H9 (cell line): ENCODE data around the gene MOV10. TPM values are rescaled to one million over a fixed set of nuclear protein-coding genes. Genes with fewer than 3 reads are reported as not detected.

Experiments used
- DNase-seq: peaks from one replicate; pipeline ENCODE4 v3.0.0-alpha.2; 2017
- H2AFZ ChIP-seq: one replicate; pipeline ENCODE4 v1.6.1; 2013; ENCODE audit warnings: mild to moderate bottlenecking, low read length, control low read depth, moderate library complexity
- H2AK5ac ChIP-seq: 2 replicates; pipeline ENCODE4 v1.6.1; 2013; ENCODE audit warnings: low read length, control low read depth, mixed read lengths; ENCODE audit not compliant: insufficient read length
- H2BK120ac ChIP-seq: one replicate; pipeline ENCODE4 v1.6.1; 2013; ENCODE audit warnings: low read depth, mild to moderate bottlenecking, low read length, control low read depth, inconsistent platforms; ENCODE audit not compliant: poor library complexity, severe bottlenecking
- H2BK12ac ChIP-seq: 2 replicates; pipeline ENCODE4 v1.6.1; 2013; ENCODE audit warnings: low read length, control low read depth, mixed read lengths, low read depth; ENCODE audit not compliant: insufficient read length
- H2BK15ac ChIP-seq: 2 replicates; pipeline ENCODE4 v1.6.1; 2013; ENCODE audit warnings: low read depth, low read length, control low read depth
- H2BK20ac ChIP-seq: one replicate; pipeline ENCODE4 v1.6.1; 2013; ENCODE audit warnings: low read depth, mild to moderate bottlenecking, low read length, control low read depth, inconsistent platforms; ENCODE audit not compliant: poor library complexity, severe bottlenecking
- H2BK5ac ChIP-seq: 2 replicates; pipeline ENCODE4 v1.6.1; 2013; ENCODE audit warnings: low read length, control low read depth, mixed read lengths; ENCODE audit not compliant: insufficient read length
- H3K14ac ChIP-seq: 2 replicates; pipeline ENCODE4 v1.6.1; 2013; ENCODE audit warnings: low read length, control low read depth; ENCODE audit not compliant: insufficient read depth
- H3K18ac ChIP-seq: 2 replicates; pipeline ENCODE4 v1.6.1; 2013; ENCODE audit warnings: low read depth, mild to moderate bottlenecking, mixed read lengths, low read length, control low read depth; ENCODE audit not compliant: insufficient read length
- H3K23ac ChIP-seq: 2 replicates; pipeline ENCODE4 v1.6.1; 2013; ENCODE audit warnings: low read length, control low read depth, mixed read lengths, low read depth; ENCODE audit not compliant: insufficient read length
- H3K23me2 ChIP-seq: 2 replicates; pipeline ENCODE4 v1.6.1; 2013; ENCODE audit warnings: low read depth, mild to moderate bottlenecking, mixed read lengths, low read length, control low read depth; ENCODE audit not compliant: insufficient read length, poor library complexity, severe bottlenecking
- H3K27ac ChIP-seq: 2 replicates; pipeline ENCODE4 v1.5.1; 2013; ENCODE audit warnings: low read length, control low read depth, mixed read lengths, low read depth; ENCODE audit not compliant: insufficient read length
- H3K27me3 ChIP-seq: 2 replicates; pipeline ENCODE4 v1.6.1; 2013; ENCODE audit warnings: low read length, control low read depth, inconsistent platforms; ENCODE audit not compliant: insufficient read depth
- H3K4ac ChIP-seq: 2 replicates; pipeline ENCODE4 v1.6.1; 2013; ENCODE audit warnings: low read depth, mild to moderate bottlenecking, control low read depth, inconsistent platforms, low read length, moderate library complexity
- H3K4me1 ChIP-seq: 2 replicates; pipeline ENCODE4 v1.6.1; 2013; ENCODE audit warnings: low read length, control low read depth, inconsistent platforms; ENCODE audit not compliant: insufficient read depth
- H3K4me2 ChIP-seq: 2 replicates; pipeline ENCODE4 v1.6.1; 2013; ENCODE audit warnings: low read length, control low read depth, mixed read lengths; ENCODE audit not compliant: insufficient read length, insufficient read depth
- H3K56ac ChIP-seq: 2 replicates; pipeline ENCODE4 v1.6.1; 2013; ENCODE audit warnings: low read depth, mild to moderate bottlenecking, mixed read lengths, low read length, control low read depth; ENCODE audit not compliant: insufficient read length
- H3K79me1 ChIP-seq: 2 replicates; pipeline ENCODE4 v1.6.1; 2013; ENCODE audit warnings: low read depth, mild to moderate bottlenecking, moderate library complexity, low read length, control low read depth, inconsistent platforms; ENCODE audit not compliant: insufficient read depth, poor library complexity, severe bottlenecking
- H3K79me2 ChIP-seq: 2 replicates; pipeline ENCODE4 v1.6.1; 2013; ENCODE audit warnings: low read length, control low read depth, inconsistent platforms; ENCODE audit not compliant: insufficient read depth
- H3K9ac ChIP-seq: 2 replicates; pipeline ENCODE4 v1.6.1; 2013; ENCODE audit warnings: low read length, control low read depth, mixed read lengths; ENCODE audit not compliant: insufficient read length; ENCODE audit errors: extremely low read depth
- H3K9me3 ChIP-seq: one replicate; pipeline ENCODE4 v1.6.1; 2013; ENCODE audit warnings: low read depth, low read length, inconsistent platforms; ENCODE audit not compliant: control insufficient read depth
- H3T11ph ChIP-seq: one replicate; pipeline ENCODE4 v1.6.1; 2013; ENCODE audit warnings: mild to moderate bottlenecking, low read length, control low read depth, inconsistent platforms
- H4K20me1 ChIP-seq: one replicate; pipeline ENCODE4 v1.6.1; 2013; ENCODE audit not compliant: control insufficient read depth, insufficient read length, insufficient read depth
- H4K5ac ChIP-seq: 2 replicates; pipeline ENCODE4 v1.6.1; 2013; ENCODE audit warnings: low read depth, mild to moderate bottlenecking, mixed read lengths, low read length, control low read depth; ENCODE audit not compliant: insufficient read length
- H4K8ac ChIP-seq: replicated peaks from 2 replicates; pipeline ENCODE4 v1.6.1; 2013; ENCODE audit warnings: low read length, control low read depth, mixed read lengths, low read depth; ENCODE audit not compliant: insufficient read length
- H4K91ac ChIP-seq: 2 replicates; pipeline ENCODE4 v1.6.1; 2013; ENCODE audit warnings: low read depth, mild to moderate bottlenecking, moderate library complexity, mixed read lengths, low read length, control low read depth; ENCODE audit not compliant: insufficient read length
- H3K27ac Mint-ChIP-seq, 3 experiments: 2 replicates in 2 of 3; 3 replicates in 1 of 3; pipeline ENCODE4 v1.8.0; 2020 to 2021; ENCODE audit warnings: mixed read lengths in 3 of 3, mild to moderate bottlenecking in 1 of 3, moderate library complexity in 1 of 3
- H3K27me3 Mint-ChIP-seq: 2 replicates; pipeline ENCODE4 v1.8.0; 2021; ENCODE audit warnings: low read depth, mild to moderate bottlenecking, moderate library complexity, mixed read lengths
- H3K36me3 Mint-ChIP-seq, 3 experiments: 2 replicates in 2 of 3; 3 replicates in 1 of 3; pipeline ENCODE4 v1.8.0; 2020 to 2021; ENCODE audit warnings: low read depth in 3 of 3, mixed read lengths in 3 of 3; ENCODE audit not compliant: insufficient read depth in 1 of 3
- H3K4me1 Mint-ChIP-seq, 2 experiments: 2 replicates each; pipeline ENCODE4 v1.8.0; 2020; ENCODE audit warnings: mixed read lengths in 2 of 2
- H3K4me3 Mint-ChIP-seq, 2 experiments: 2 replicates in 1 of 2; 3 replicates in 1 of 2; pipeline ENCODE4 v1.8.0; 2020 to 2021; ENCODE audit warnings: mild to moderate bottlenecking in 2 of 2, mixed read lengths in 2 of 2, moderate library complexity in 1 of 2
- H3K9me3 Mint-ChIP-seq, 2 experiments: 2 replicates in 1 of 2; 3 replicates in 1 of 2; pipeline ENCODE4 v1.8.0; 2020; ENCODE audit warnings: mild to moderate bottlenecking in 2 of 2, mixed read lengths in 2 of 2, moderate library complexity in 1 of 2
- CTCF ChIP-seq: fragments of 200-600 bp; sonication (generic); conservative IDR thresholded peaks from 3 replicates; pipeline ENCODE4 v1.8.0; 2021; ENCODE audit warnings: antibody characterized with exemption, mild to moderate bottlenecking
- WGBS: extraction: QIAGEN DNeasy Blood & Tissue Kit; methylation state at CpG from one replicate; pipeline ENCODE4 v1.1.7; 2013; ENCODE audit warnings: missing lambda C conversion rate, low lambda C conversion rate, mixed read lengths; ENCODE audit not compliant: insufficient read length; ENCODE audit errors: extremely low coverage; 5-methylcytosine and 5-hydroxymethylcytosine counted together
- long read RNA-seq: library from polyadenylated mRNA; unstranded; transcript quantifications from one replicate; pipeline ENCODE4 v2.0.0, GENCODE V29; 2020
- total RNA-seq: library from RNA; stranded (reverse); gene quantifications from 2 replicates; pipeline ENCODE4 v1.2.1, GENCODE V29; 2021

The MOV10 gene
- total RNA-seq, result 77.8 and 80.4 TPM in 2 replicates
- long read RNA-seq, transcript MOV10-201 (20 exons, 3,383 nt), result minor isoform, 77 of 253 reads
- long read RNA-seq, transcript MOV10-203 (21 exons, 3,552 nt), result major isoform, 84 of 253 reads
- long read RNA-seq, transcript MOV10-204 (21 exons, 3,641 nt), result minor isoform, 23 of 253 reads
- long read RNA-seq, partial matches to known transcripts, result 28 of 253 reads
- long read RNA-seq, other reads (novel, unspliced or antisense), result 41 of 253 reads

GRCh38 chr1:112674440-112674985 is at the start of gene MOV10:
Gene MOV10 (plus strand): TSS chr1:112674659. CDS start chr1:112674913, 254 bp downstream.
- no peak within 1 kb of the TSS for H2BK20ac ChIP-seq
- no peak within 1 kb of the TSS for H2BK15ac ChIP-seq
- peak within 1 kb of the TSS; percentile 86 for H3K4me2 ChIP-seq
- peak within 1 kb of the TSS; percentile 94 to 96 (median 96) for H3K27ac Mint-ChIP-seq
- H3K79me1 ChIP-seq, result no peaks in the 10 kb centered on the region
- DNase-seq, result peak; percentile 77
- H3K4me3 Mint-ChIP-seq, result peak within 1 kb of the TSS; percentile 90 to 95
- no peak within 1 kb of the TSS for H3K23ac ChIP-seq
- H2BK5ac ChIP-seq, result no peak within 1 kb of the TSS
- no peak within 1 kb of the TSS for H3T11ph ChIP-seq
- no peaks in the 10 kb centered on the region for H4K20me1 ChIP-seq
- no peak within 1 kb of the TSS for H2AK5ac ChIP-seq
- H3K4ac ChIP-seq, result no peak within 1 kb of the TSS; the same call in 1 of the 2 replicates
- peaks cover 11 to 28% (median 21%) of the 10 kb centered on the region in 3 experiments; a peak in 5 of 7 replicates for H3K36me3 Mint-ChIP-seq
- no peaks in the 10 kb centered on the region for H3K9me3 ChIP-seq
- H2BK120ac ChIP-seq, result no peak within 1 kb of the TSS
- peak within 1 kb of the TSS; percentile 34 for H3K27ac ChIP-seq
- H3K9me3 Mint-ChIP-seq, result no peaks in the 10 kb centered on the region
- peaks cover 49 to 55% of the 10 kb centered on the region in 2 experiments for H3K4me1 Mint-ChIP-seq
- peaks cover 14% of the 10 kb centered on the region for H3K23me2 ChIP-seq
- no peak within 1 kb of the TSS for H3K56ac ChIP-seq
- peaks cover 5% of the 10 kb centered on the region; the same call in 1 of the 2 replicates for H3K79me2 ChIP-seq
- peaks cover 12% of the 10 kb centered on the region for H3K27me3 Mint-ChIP-seq
- peaks cover 6% of the 10 kb centered on the region for H3K4me1 ChIP-seq
- no peak within 1 kb of the TSS for H4K91ac ChIP-seq
- H2BK12ac ChIP-seq, result no peak within 1 kb of the TSS
- no peak within 1 kb of the TSS for H2AFZ ChIP-seq
- no peak within 1 kb of the TSS for H4K8ac ChIP-seq
- H4K5ac ChIP-seq, result no peak within 1 kb of the TSS
- peaks cover 6% of the 10 kb centered on the region; the same call in 1 of the 2 replicates for H3K27me3 ChIP-seq
- no CpG with 5 or more reads among the region's 30 CpGs for WGBS
- H3K14ac ChIP-seq, result peak within 1 kb of the TSS; percentile 95
- H3K18ac ChIP-seq, result peak within 1 kb of the TSS; percentile 79
- no peak for TF ChIP-seq CTCF
- peak within 1 kb of the TSS; percentile 79 for H3K9ac ChIP-seq
